HG03103 (cell line): ENCODE data around the gene HNRNPAB.
A peak's percentile ranks its signal among the peaks of the same experiment; 100 is the strongest.
"Not testable (repeated sequence)": the region's sequence is repeated elsewhere in the genome, so short reads cannot be mapped to it uniquely, and the experiment has no call there.

Source experiments
- ATAC-seq: cut with Tn5 transposase; IDR thresholded peaks from one replicate; pipeline ENCODE4 v1.9.1; 2021; ENCODE audit warnings: low read depth; ENCODE audit not compliant: unreplicated experiment

HNRNPAB gene

GRCh38 chr5:178228609-178229008 lies 24.3 kb downstream of the HNRNPAB start:
- ATAC-seq: no peak

GRCh38 chr5:178229111-178229510 lies 24.8 kb downstream of the HNRNPAB start:
- ATAC-seq: not testable (repeated sequence)

GRCh38 chr5:178229861-178230260 lies 25.5 kb downstream of the HNRNPAB start:
- ATAC-seq: no peak

- ATAC-seq: no peak
Measured at GRCh38 chr5:178230879-178231538, 26.7 kb downstream of the HNRNPAB start.

GRCh38 chr5:178231539-178232123 lies 27.3 kb downstream of the HNRNPAB start:
- no peak for ATAC-seq

GRCh38 chr5:178232124-178232919 lies 28.0 kb downstream of the HNRNPAB start, which contains the start of gene PHYKPL:
PHYKPL (minus strand) TSS chr5:178232802; CDS start chr5:178232550, 252 bp downstream.
- peak; percentile 56 for ATAC-seq

GRCh38 chr5:178232920-178233429 lies 28.6 kb downstream of the HNRNPAB start:
- ATAC-seq: peak; percentile 24

- no peak for ATAC-seq
Measured at GRCh38 chr5:178234121-178234749, 29.9 kb downstream of the HNRNPAB start.

- no peak for ATAC-seq
Measured at GRCh38 chr5:178234750-178235587, 30.6 kb downstream of the HNRNPAB start.

GRCh38 chr5:178235588-178235974 lies 31.2 kb downstream of the HNRNPAB start:
- no peak for ATAC-seq

- ATAC-seq: no peak
Measured at GRCh38 chr5:178236126-178236525, 31.8 kb downstream of the HNRNPAB start.

GRCh38 chr5:178236679-178237078 lies 32.3 kb downstream of the HNRNPAB start:
- ATAC-seq: no peak

- no peak for ATAC-seq
Measured at GRCh38 chr5:178237431-178238312, 33.3 kb downstream of the HNRNPAB start.

GRCh38 chr5:178238313-178238635 lies 33.9 kb downstream of the HNRNPAB start:
- no peak for ATAC-seq

GRCh38 chr5:178238711-178239592 lies 34.6 kb downstream of the HNRNPAB start:
- ATAC-seq: no peak

- ATAC-seq: not testable (repeated sequence)
Measured at GRCh38 chr5:178239626-178240301, 35.4 kb downstream of the HNRNPAB start.

GRCh38 chr5:178240341-178240741 lies 36.0 kb downstream of the HNRNPAB start:
- ATAC-seq: no peak

GRCh38 chr5:178240766-178241165 lies 36.4 kb downstream of the HNRNPAB start:
- no peak for ATAC-seq
